NCI-H524 (cell line): ENCODE results near the gene RNPEPL1.
"Not testable (repeated sequence)": the region's sequence is repeated elsewhere in the genome, so short reads cannot be mapped to it uniquely, and the experiment has no call there.

Source experiments
- DNase-seq, 2 experiments: peaks; one replicate each; lab custom pipeline; 2025; lab: John Stamatoyannopoulos, UW

Gene RNPEPL1

GRCh38 chr2:240567872-240568677 is at the start of gene RNPEPL1:
TSS of gene RNPEPL1 (plus strand) at chr2:240568484. CDS start at chr2:240568587, 103 bp downstream.
- DNase-seq = peak in 1 of 2 experiments; percentile 39

GRCh38 chr2:240518981-240519380 is 49.3 kb upstream of the RNPEPL1 start:
- DNase-seq = no peak

- no peak for DNase-seq
Measured at GRCh38 chr2:240519396-240520129, 48.7 kb upstream of the RNPEPL1 start.

GRCh38 chr2:240520130-240520973 is 47.9 kb upstream of the RNPEPL1 start:
- DNase-seq = peak in 1 of 2 experiments; percentile 3

GRCh38 chr2:240520974-240521350 is 47.3 kb upstream of the RNPEPL1 start:
- no peak for DNase-seq

GRCh38 chr2:240521885-240522284 is 46.4 kb upstream of the RNPEPL1 start:
- DNase-seq = not testable (repeated sequence)

GRCh38 chr2:240522406-240522805 is 45.9 kb upstream of the RNPEPL1 start:
- DNase-seq = no peak

GRCh38 chr2:240523451-240524281 is 44.6 kb upstream of the RNPEPL1 start:
- no peak for DNase-seq

GRCh38 chr2:240524963-240525718 is 43.1 kb upstream of the RNPEPL1 start:
- DNase-seq = no peak

GRCh38 chr2:240525802-240526201 is 42.5 kb upstream of the RNPEPL1 start:
- DNase-seq = no peak

GRCh38 chr2:240526521-240526920 is 41.8 kb upstream of the RNPEPL1 start:
- DNase-seq = no peak

- no peak for DNase-seq
Measured at GRCh38 chr2:240527153-240527750, 41.0 kb upstream of the RNPEPL1 start.

GRCh38 chr2:240528406-240529040 is 39.8 kb upstream of the RNPEPL1 start:
- no peak for DNase-seq

GRCh38 chr2:240529344-240529999 is 38.8 kb upstream of the RNPEPL1 start:
- DNase-seq = no peak

- no peak for DNase-seq
Measured at GRCh38 chr2:240530181-240530580, 38.1 kb upstream of the RNPEPL1 start.

- DNase-seq = no peak
Measured at GRCh38 chr2:240531038-240531437, 37.2 kb upstream of the RNPEPL1 start.

GRCh38 chr2:240532031-240532775 is 36.1 kb upstream of the RNPEPL1 start:
- no peak for DNase-seq

GRCh38 chr2:240538031-240538780 is 30.1 kb upstream of the RNPEPL1 start:
- DNase-seq = no peak
